Limb (tissue), 2 donors: Measurements from ENCODE around the gene PKP4.
"Not testable (repeated sequence)": the region's sequence is repeated elsewhere in the genome, so short reads cannot be mapped to it uniquely, and the experiment has no call there.

Experiments used
- DNase-seq, 2 donors: peaks; one replicate each; pipeline ENCODE4 v3.0.0-alpha.2; 2016; ENCODE audit errors: extremely low spot score in 2 of 2

Gene PKP4, protein sequence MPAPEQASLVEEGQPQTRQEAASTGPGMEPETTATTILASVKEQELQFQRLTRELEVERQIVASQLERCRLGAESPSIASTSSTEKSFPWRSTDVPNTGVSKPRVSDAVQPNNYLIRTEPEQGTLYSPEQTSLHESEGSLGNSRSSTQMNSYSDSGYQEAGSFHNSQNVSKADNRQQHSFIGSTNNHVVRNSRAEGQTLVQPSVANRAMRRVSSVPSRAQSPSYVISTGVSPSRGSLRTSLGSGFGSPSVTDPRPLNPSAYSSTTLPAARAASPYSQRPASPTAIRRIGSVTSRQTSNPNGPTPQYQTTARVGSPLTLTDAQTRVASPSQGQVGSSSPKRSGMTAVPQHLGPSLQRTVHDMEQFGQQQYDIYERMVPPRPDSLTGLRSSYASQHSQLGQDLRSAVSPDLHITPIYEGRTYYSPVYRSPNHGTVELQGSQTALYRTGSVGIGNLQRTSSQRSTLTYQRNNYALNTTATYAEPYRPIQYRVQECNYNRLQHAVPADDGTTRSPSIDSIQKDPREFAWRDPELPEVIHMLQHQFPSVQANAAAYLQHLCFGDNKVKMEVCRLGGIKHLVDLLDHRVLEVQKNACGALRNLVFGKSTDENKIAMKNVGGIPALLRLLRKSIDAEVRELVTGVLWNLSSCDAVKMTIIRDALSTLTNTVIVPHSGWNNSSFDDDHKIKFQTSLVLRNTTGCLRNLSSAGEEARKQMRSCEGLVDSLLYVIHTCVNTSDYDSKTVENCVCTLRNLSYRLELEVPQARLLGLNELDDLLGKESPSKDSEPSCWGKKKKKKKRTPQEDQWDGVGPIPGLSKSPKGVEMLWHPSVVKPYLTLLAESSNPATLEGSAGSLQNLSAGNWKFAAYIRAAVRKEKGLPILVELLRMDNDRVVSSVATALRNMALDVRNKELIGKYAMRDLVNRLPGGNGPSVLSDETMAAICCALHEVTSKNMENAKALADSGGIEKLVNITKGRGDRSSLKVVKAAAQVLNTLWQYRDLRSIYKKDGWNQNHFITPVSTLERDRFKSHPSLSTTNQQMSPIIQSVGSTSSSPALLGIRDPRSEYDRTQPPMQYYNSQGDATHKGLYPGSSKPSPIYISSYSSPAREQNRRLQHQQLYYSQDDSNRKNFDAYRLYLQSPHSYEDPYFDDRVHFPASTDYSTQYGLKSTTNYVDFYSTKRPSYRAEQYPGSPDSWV

DNA sequence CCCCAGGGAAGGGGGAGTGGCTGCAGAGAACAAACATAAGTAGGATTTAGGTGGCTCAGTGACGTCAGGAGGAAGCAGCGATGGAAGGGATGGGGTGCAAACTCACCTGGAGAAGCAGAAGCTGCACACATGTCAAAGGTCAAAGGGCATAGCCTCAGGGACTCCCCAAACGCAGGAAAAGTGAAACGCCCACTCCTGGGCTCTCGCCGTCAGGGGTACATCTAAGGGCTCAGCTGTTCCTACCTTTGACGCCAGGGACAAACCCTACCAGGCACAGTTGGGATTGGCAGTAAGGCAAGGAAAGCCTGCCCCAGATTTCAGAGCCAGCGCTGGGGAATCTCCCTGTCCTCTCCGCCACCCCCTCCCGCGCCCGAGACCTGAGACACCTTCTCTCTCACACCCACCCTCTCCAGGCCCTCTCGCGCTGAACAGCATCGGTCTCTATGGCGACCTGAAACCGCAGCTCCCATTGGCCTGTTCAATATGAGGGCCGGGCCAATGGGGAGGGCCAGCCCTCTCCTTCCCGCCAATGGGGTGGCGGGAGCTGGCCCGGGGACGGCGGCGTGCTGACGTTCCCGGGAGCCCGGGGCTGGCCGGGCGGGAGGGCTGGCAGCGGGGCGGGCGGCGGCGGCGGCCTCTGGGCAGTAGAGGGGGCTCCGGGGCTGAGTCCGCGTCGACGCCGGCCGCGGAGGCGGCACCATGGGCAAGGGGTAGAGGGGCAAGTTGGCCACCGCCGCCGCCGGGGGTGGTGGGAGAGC lies at the start of gene PKP4, which contains the start of gene CCDC148:
Gene PKP4 (plus strand): TSS at position 644 of the 758 bp plus-strand sequence. CDS start 76,233 bp downstream, outside the sequence.
Gene CCDC148 (minus strand): TSS at position 445 of the 758 bp plus-strand sequence. CDS start 314 bp downstream, at position 131.
- peak; percentile 93 to 94 for DNase-seq

DNA sequence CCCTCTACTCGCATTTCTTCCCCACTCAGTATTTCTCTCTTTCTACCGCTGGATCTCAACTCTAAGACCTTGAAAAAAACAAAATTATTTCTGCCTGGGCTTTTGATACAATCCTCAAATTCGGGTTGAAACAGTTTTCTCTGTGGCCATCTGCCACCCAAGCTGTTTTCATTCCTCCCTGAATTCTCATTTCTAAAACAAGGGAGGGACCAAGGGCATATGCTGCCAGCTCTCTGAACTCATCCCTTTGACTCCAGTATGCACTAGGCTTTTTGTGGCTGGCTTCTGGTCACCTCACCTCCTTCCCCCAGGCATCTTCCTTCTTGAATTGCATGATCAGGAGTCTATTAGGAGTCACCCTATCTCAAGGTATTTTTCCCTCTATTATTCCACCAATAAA lies 49.7 kb upstream of the PKP4 start:
- DNase-seq = no peak

DNA sequence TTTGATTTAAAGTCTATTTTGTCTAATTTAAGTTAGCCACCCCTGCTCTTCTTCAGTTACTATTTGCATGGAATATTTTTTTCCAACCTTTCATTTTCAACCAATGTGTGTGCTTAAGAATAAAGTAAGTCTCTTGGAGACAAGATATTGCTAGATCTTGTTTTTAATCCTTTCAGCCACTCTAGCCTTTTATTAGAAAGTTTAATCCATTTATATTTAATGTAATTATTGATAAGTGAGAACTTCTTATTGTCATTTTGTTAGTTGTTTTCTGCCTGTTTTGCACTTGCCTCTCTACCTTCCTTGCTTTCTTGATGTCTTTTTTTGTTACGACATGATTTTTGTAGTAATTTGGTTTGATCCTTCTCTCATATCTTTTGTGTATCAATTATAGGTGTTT lies 46.6 kb upstream of the PKP4 start:
- DNase-seq = no peak

DNA sequence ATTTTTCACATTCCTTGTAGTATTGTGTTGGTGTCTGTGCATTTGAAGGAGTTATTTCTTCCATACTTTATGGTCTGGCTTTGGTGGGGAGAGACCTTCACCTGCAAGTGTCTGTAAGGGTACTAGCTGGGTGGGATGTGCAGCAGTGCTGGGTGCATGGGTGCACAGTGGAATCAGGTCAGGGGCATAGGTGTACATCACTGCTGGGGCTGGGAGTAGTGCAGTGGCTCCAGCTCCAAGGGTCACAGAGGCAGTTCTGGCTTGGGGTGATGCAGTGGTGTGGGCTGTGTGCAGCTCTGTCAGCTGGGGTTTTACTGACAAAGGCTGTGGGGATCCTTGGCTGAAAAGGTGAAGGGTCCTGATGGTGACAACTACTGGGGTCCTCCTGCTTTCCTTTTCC lies 45.0 kb upstream of the PKP4 start:
- no peak for DNase-seq

DNA sequence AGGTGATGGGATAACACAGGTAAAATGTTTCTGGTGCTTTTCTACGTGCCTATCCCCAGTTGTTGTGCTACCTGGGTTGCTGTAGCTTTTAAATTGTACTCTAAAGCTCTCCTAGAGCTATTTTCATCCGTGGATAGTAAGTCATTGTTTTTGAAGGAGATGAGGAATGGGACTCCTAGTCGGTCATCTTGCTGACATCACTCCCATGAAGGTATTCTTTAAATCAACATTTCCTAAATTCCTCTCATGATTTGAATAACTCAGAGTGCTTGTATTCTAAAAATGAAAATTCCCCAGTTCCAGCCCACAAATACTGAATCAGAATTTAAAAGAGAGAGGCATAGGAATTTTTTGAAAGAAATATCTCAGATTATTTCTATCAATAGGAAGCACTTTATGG lies 44.5 kb upstream of the PKP4 start:
- DNase-seq = no peak

DNA sequence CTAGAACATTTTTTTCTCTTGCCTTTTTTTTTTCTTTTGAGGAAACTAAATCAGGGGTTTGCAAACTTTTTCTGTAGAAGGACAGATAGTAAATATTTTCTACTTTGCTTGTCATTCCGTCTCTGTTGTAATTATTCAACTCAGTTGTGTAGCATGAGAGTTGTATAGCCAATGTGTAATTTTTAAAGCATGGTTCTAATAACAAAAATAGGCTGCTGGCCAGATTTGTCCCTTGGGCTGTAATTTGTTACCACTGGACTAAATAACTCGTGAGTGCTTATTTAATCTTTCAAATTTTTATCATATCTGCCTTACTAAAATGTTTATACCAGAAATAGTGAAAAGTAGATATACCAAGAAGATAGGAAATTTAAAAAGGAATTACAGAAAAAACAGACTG lies 43.2 kb upstream of the PKP4 start:
- no peak for DNase-seq

DNA sequence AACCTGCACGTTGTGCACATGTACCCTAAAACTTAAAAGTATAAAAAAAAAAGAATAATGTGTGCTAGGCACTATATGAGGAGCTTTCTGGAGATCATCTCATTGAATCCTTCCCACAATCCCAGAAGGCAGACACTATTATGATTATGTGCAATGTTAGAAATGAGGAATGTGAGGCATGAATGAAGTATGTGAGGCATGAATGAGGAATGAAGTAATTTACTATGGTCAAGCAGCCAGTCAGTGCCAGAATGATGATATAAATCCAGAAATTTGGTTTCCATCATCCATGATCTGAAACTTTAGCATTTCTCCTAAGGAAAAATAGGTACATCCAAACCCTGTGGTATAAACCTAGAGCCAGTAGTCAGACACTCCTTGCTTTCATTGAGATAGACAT lies 42.2 kb upstream of the PKP4 start:
- no peak for DNase-seq

DNA sequence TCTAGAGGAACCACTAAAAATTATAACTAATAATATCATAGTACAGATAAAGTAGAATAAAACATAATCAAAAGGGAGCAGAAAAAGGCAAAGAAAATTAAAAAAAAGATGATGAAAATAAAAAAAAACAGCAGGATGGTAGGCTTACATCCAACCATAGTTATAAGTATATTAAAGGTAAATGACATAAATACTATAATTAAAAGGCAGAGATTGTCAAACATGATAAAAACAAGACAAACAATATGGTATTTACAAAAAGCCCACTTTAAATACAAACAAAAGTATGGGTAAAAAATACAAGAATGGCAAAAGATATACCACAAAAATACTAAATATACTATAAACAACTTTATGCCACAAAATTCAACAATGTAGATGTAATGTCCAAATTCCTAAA lies 24.6 kb upstream of the PKP4 start:
- DNase-seq = no peak

DNA sequence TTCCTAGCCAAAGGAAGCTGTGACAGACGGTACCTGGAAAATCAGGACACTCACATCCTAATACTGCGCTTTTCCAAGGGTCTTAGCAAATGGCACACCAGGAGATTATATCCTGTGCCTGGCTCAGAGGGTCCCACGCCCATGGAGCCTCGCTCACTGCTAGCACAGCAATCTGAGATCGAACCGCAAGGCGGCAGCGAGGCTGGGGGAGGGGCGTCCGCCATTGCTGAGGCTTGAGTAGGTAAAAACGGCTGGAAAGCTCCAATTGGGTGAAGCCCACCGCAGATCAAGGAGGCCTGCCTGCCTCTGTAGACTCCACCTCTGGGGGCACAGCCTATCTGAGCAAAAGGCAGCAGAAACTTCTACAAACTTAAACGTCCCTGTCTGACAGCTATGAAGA lies 23.0 kb upstream of the PKP4 start:
- not testable (repeated sequence) for DNase-seq

DNA sequence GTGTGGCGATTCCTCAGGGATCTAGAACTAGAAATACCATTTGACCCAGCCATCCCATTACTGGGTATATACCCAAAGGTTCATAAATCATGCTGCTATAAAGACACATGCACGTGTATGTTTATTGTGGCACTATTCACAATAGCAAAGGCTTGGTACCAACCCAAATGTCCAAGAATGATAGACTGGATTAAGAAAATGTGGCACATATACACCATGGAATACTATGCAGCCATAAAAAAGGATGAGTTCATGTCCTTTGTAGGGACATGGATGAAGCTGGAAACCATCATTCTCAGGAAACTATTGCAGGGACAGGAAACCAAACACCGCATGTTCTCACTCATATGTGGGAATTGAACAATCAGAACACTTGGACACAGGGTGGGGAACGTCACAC lies 17.7 kb upstream of the PKP4 start:
- DNase-seq = not testable (repeated sequence)

DNA sequence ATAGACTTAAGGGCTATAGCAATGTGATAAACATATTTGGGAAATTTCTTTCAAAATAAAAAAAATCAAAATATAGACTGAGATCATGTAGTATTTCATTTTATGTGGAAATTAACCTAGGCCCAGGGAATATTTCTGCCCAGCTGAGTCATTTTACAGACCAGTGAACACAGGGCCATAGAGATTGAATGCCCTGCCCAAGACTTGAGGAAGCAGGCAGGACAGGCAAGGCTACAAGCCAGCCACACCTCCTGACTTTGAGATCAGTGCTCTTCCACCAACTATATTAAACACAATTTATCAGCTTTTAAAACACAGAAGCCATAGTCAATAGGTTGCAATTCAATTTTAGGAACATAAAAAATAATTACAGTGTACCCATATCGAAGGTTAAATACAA lies 13.1 kb upstream of the PKP4 start:
- no peak for DNase-seq

DNA sequence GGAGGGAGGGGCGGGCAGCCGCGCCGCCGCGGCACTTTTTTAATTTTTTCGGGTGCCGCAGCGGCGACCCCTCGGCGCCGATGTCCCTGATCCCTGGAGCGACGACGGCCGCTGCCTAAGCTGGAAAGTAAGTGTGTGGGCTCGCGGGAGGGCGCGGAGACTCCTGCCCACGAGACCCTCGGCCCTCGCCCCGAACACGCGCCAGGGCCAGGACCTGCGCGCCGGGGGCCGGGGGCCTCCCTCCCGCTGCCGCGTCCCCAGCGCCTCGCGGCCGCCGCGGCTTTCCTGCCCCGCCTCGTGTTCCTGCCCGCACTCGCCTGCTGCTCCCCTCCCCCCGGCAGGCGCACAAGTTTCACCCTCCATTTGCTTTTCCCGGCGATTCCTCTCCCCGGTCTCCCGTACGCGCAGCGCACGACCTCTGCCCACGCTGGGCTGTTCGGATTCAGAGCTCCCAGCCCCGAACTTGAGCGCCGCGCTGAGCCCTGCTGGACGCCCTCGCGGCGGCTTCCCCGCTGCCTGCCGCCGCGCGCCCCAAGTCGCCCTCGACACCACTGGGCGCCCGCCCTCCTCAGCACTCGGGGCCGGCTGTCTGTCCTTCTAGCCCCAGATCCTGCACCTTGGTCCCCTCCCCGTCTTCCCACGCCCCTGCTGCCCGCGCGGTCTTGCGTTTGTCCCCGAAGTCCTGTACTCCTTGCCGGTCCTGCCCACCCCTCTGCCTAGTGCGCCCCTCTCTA lies 507 bp downstream of the PKP4 start:
- DNase-seq = peak; percentile 48 to 83

DNA sequence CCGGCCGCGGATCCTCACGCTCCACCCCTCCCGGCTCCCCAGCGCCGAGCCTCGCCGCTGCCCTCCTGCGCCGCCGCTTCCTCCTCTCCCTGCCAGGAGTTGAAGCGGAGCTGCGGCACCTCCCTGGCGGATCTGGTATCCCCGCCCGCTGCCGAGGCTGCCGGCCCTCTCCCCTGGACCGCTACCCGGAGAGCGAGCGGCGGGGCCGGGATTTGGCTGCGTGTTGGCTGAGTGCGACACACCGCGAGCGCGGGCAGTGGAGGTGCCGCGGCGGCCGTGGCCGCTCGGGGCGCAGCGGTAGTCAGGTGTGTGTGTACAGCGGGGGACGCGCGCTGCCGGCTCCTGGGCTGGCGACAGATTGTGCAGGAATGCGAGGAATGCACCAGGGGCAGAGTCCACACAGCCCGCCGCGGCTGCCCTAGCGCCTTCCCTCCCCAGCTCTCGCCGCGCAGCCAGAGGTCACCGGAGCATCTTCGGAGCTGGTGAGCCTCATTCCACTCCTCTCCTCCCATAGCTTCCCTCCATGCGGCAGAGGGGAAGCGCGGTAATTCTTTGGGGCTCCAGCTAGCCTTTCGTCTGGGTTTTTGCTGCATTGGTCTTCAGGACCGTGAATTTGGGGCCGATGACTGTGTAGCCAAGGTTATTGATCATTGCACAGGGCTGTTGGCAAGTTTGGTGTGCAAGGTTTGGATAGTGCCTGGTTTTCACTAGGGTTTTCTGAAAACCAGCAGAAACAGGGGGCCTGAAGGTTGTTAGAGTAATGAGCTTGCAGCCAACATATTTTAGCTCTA lies 1.3 kb downstream of the PKP4 start:
- peak in 1 of 2 donors; percentile 48 for DNase-seq

DNA sequence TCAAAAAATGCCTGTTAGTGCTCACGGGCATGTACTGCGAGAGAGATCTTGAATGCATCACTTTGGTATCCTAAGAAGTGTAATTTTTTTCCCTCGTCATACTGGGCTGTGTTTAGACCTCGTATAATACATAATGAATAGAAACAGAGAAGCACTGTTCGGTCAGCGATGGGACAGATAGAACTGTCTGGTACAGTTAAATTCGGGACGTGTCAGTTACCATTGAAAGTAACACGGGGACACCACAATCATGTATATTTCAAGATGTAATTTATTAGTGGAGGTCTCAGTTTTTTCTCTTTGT lies 1.8 kb downstream of the PKP4 start:
- no peak for DNase-seq

DNA sequence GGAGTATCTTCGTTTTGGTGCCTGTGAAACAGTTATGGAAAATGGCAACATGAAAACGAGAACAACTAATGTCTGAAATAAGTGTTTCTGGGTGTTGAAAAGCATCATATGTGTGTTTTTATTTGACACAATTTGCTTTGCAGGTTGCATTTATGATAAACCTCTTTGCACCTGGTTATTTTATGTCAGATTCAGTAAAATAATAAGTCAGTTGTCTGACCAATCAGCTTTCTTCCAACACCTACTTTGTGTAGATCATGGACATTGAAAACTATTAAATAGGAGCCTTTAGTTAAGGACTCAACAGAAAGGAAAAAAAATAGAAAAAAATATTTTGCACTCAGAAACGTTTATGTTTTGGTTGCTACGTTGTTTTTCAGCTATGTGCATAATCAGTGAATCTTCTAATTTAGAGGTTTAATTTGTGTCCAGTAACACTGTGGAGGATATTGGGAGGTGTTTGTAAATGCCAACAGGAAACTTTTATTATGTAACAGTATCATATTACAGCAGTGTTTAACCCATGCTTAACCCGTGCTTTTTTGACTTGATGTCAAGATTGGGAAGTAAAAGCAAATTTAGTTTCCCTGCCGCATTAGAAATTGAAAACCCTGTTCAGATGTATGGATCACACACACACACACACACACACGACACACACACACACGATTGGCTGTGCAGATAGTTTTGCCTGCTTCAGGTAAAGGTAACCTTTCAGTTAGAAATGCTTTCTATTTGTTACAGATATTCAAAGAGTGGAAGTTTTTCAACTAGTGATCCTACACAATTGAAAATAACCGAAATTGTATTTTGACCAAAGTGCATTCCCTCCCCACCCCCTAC lies 2.6 kb downstream of the PKP4 start:
- DNase-seq = no peak

DNA sequence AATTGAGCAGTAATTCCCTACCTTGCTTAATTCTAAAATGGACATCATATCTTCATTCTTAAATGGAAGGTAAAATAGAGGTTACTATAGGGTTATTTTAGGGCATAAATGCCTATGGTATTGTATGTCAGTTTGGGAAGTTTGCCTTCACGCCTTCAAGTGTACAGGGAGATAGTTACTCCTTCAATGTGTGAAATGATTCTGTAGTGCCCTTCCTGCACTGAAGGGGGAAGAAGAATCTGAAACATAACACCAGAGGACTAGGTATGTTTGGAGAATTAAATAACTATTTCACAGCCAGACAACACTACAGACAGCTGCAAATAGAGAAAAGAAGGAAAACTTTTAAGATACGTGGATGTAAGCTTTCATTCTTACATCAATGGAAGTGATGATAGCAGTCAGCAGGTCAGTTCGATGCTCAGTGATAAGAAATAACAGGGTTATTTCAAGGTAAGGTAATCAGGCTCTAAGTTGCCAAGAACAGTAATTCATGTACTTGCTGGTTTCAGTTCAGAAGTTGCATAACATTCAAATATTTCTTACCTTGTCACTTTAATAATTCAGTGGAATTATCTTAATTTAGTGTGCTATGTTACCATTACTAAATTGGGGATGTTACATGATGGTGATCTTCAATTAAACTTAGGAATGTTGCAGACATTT lies 4.0 kb downstream of the PKP4 start:
- DNase-seq = no peak

DNA sequence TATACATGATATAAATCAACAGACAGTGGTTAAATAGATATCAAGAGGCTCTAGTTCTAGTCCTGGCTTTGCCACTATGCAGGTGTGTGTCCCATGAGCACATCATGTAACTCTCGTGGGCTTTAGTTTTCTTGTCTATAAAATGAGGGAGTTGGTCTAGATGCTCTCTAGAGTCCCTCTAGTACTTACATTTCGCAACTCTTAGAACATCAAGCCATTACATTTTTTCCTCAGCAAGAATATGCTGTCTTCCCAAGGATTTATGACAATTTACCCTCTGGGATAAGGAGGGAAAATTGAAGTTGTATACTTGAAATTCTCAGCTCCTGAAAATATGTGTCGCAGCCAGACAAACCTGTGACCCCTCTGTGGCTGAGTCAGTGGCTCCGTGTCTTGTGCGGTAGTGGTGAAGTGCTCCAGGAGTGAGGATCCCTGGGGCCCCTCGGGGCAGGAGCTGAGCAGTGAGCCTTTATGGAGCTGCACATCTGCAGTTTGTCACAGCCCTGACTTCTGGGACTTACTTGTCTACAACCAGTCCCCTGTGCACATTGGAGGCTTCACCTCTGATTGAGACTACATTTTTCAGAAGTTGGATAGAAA lies 6.8 kb downstream of the PKP4 start:
- DNase-seq = no peak
